Parathyroid adenoma (tissue), 2 donors: ENCODE data around the gene SPATA18.

Source experiments
- H2AFZ ChIP-seq: fragments of 300-600 bp; sonication (generic); one replicate; pipeline ENCODE4 v1.7.0; 2017; ENCODE audit warnings: antibody characterized with exemption, mild to moderate bottlenecking
- H3K27ac ChIP-seq: fragments of 300-600 bp; sonication (generic); one replicate; pipeline ENCODE4 v1.7.0; 2017
- H3K27me3 ChIP-seq: fragments of 300-600 bp; sonication (generic); one replicate; pipeline ENCODE4 v1.7.0; 2017; ENCODE audit warnings: low read length; ENCODE audit not compliant: control insufficient read depth, insufficient read depth
- H3K36me3 ChIP-seq: fragments of 300-600 bp; sonication (generic); one replicate; pipeline ENCODE4 v1.7.0; 2017; ENCODE audit warnings: low read length; ENCODE audit not compliant: control insufficient read depth, insufficient read depth
- H3K4me1 ChIP-seq: fragments of 300-600 bp; sonication (generic); one replicate; pipeline ENCODE4 v1.7.0; 2017; ENCODE audit warnings: control low read depth
- H3K4me2 ChIP-seq: fragments of 300-600 bp; sonication (generic); one replicate; pipeline ENCODE4 v1.7.0; 2017; ENCODE audit warnings: low read length
- H3K4me3 ChIP-seq: fragments of 300-600 bp; sonication (generic); one replicate; pipeline ENCODE4 v1.7.0; 2017; ENCODE audit warnings: low read depth, low read length
- H3K79me2 ChIP-seq: fragments of 300-600 bp; sonication (generic); one replicate; pipeline ENCODE4 v1.7.0; 2017; ENCODE audit warnings: control low read depth
- H3K9ac ChIP-seq: fragments of 300-600 bp; sonication (generic); one replicate; pipeline ENCODE4 v1.7.0; 2017; ENCODE audit warnings: mild to moderate bottlenecking
- H3K9me3 ChIP-seq: fragments of 300-600 bp; sonication (generic); one replicate; pipeline ENCODE4 v1.7.0; 2017; ENCODE audit warnings: low read length; ENCODE audit not compliant: control insufficient read depth
- CTCF ChIP-seq: fragments of 300-600 bp; sonication (generic); IDR thresholded peaks from one replicate; pipeline ENCODE4 v1.7.0; 2017; ENCODE audit warnings: antibody characterized with exemption, mild to moderate bottlenecking
- donor health status: primary hyperparathyroidism.

The SPATA18 gene

GRCh38 chr4:52111995-52112394, 60.9 kb downstream of the SPATA18 start:
- TF ChIP-seq CTCF = no peak
- Histone ChIP-seq H3K27ac (no peak overlapping the region), H3K36me3 (no peaks in the 10 kb centered on the region), H3K79me2 (no peaks in the 10 kb centered on the region), H3K4me1 (no peaks in the 10 kb centered on the region), H3K4me3 (no peak overlapping the region), H2AFZ (no peak overlapping the region), H3K9ac (no peak overlapping the region), H3K27me3 (no peaks in the 10 kb centered on the region), H3K9me3 (no peaks in the 10 kb centered on the region), H3K4me2 (no peak overlapping the region)

DNA sequence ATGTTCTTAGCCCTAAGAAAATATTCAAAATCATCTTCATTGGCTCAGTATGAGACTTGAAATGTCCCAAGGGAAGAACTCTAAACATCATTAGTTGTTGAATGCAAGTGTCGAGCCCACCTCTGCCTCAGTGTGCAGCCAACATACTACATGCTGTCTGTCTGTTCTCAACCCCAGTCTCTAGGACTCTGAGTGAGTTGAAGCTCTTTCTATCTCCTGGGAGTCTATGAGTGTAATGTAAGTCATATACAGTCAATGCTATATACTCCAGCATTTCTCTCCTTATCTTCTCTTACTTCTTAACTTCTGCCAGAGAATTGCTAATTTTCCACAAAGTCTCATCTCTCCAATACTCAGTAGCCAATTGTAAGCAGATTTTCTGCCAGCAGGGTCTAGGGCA, 61.3 kb downstream of the SPATA18 start:
- Histone ChIP-seq H3K9ac (no peak overlapping the region), H3K27ac (no peak overlapping the region), H3K4me2 (no peak overlapping the region), H3K4me3 (no peak overlapping the region), H3K79me2 (no peaks in the 10 kb centered on the region), H3K36me3 (no peaks in the 10 kb centered on the region), H3K9me3 (no peaks in the 10 kb centered on the region), H3K27me3 (no peaks in the 10 kb centered on the region), H2AFZ (no peak overlapping the region), H3K4me1 (no peaks in the 10 kb centered on the region)
- TF ChIP-seq CTCF = no peak

DNA sequence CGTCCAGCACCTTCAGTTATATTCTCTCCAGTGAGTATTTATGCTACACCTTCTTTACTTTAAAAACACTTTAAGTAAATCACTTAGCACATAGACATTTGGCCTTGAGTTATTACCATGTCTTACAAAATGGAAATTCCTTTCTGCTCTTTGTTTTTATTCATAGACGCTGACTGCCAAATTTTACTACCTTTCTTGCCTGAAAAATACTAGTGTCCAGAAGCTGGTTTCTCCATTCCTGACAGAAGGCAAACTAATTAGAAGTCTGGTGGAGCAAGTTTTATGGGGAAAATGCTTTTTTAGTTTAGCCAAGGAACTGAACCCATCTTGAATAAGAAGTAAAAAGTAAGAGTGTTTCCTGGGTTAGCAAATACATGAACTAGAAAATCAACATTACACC, 65.5 kb downstream of the SPATA18 start:
- H3K79me2 ChIP-seq = no peaks in the 10 kb centered on the region
- no peak overlapping the region for H2AFZ ChIP-seq
- no peak overlapping the region for H3K4me2 ChIP-seq
- H3K27ac ChIP-seq = no peak overlapping the region
- no peak overlapping the region for H3K4me3 ChIP-seq
- H3K27me3 ChIP-seq = no peaks in the 10 kb centered on the region
- H3K9ac ChIP-seq = no peak overlapping the region
- TF ChIP-seq CTCF = no peak
- H3K9me3 ChIP-seq = no peaks in the 10 kb centered on the region
- no peaks in the 10 kb centered on the region for H3K4me1 ChIP-seq
- no peaks in the 10 kb centered on the region for H3K36me3 ChIP-seq

- H3K4me1 ChIP-seq = no peaks in the 10 kb centered on the region
- no peak overlapping the region for H3K27ac ChIP-seq
- no peak for TF ChIP-seq CTCF
- H3K4me3 ChIP-seq = no peak overlapping the region
- H3K9me3 ChIP-seq = no peaks in the 10 kb centered on the region
- no peaks in the 10 kb centered on the region for H3K79me2 ChIP-seq
- no peak overlapping the region for H3K9ac ChIP-seq
- H3K36me3 ChIP-seq = no peaks in the 10 kb centered on the region
- H3K27me3 ChIP-seq = no peaks in the 10 kb centered on the region
- no peak overlapping the region for H2AFZ ChIP-seq
- H3K4me2 ChIP-seq = no peak overlapping the region
Measured at GRCh38 chr4:52126226-52126625, 75.1 kb downstream of the SPATA18 start.

- no peak for TF ChIP-seq CTCF
- Histone ChIP-seq H3K36me3 (no peaks in the 10 kb centered on the region), H3K4me1 (no peaks in the 10 kb centered on the region), H3K79me2 (no peaks in the 10 kb centered on the region), H3K9ac (no peak overlapping the region), H2AFZ (no peak overlapping the region), H3K9me3 (no peaks in the 10 kb centered on the region), H3K4me2 (no peak overlapping the region), H3K27me3 (no peaks in the 10 kb centered on the region), H3K4me3 (no peak overlapping the region), H3K27ac (no peak overlapping the region)
Measured at GRCh38 chr4:52126966-52127365, 75.9 kb downstream of the SPATA18 start.
